Stimulated activated CD8-positive, alpha-beta memory T cell treated with anti-CD3 and anti-CD28 coated beads, Interleukin-2, amount 100 ng/mL, for 1 hour (primary cell): ENCODE measurements around the gene PKHD1.

Experiments
- DNase-seq, 2 donors: peaks; one replicate each; pipeline ENCODE4 v3.0.0-alpha.2; 2020; ENCODE audit warnings: low read depth in 2 of 2

PKHD1 gene

GRCh38 chr6:51704932-51705540 lies 382.4 kb downstream of the PKHD1 start:
- DNase-seq: no peak

GRCh38 chr6:51702851-51703250 lies 384.6 kb downstream of the PKHD1 start:
- DNase-seq: no peak

- no peak for DNase-seq
Observed at GRCh38 chr6:51684603-51685002, 402.8 kb downstream of the PKHD1 start.

- DNase-seq: no peak
Observed at GRCh38 chr6:51684038-51684437, 403.4 kb downstream of the PKHD1 start.

GRCh38 chr6:51678905-51679620 lies 408.4 kb downstream of the PKHD1 start:
- no peak for DNase-seq

- no peak for DNase-seq
Observed at GRCh38 chr6:51678274-51678673, 409.1 kb downstream of the PKHD1 start.

GRCh38 chr6:51675922-51676275 lies 411.5 kb downstream of the PKHD1 start:
- no peak for DNase-seq

GRCh38 chr6:51675020-51675921 lies 412.1 kb downstream of the PKHD1 start:
- no peak for DNase-seq

GRCh38 chr6:51663525-51663924 lies 423.9 kb downstream of the PKHD1 start:
- DNase-seq: no peak

- DNase-seq: no peak
Observed at GRCh38 chr6:51660767-51661166, 426.6 kb downstream of the PKHD1 start.

- DNase-seq: no peak
Observed at GRCh38 chr6:51657491-51657890, 429.9 kb downstream of the PKHD1 start.

- no peak for DNase-seq
Observed at GRCh38 chr6:51655517-51655916, 431.9 kb downstream of the PKHD1 start.

- no peak for DNase-seq
Observed at GRCh38 chr6:51654647-51655046, 432.8 kb downstream of the PKHD1 start.

GRCh38 chr6:51651132-51651817 lies 436.1 kb downstream of the PKHD1 start:
- no peak for DNase-seq

GRCh38 chr6:51648774-51649173 lies 438.6 kb downstream of the PKHD1 start:
- no peak for DNase-seq

- DNase-seq: no peak
Observed at GRCh38 chr6:51648236-51648635, 439.2 kb downstream of the PKHD1 start.

GRCh38 chr6:51644426-51644825 lies 443.0 kb downstream of the PKHD1 start:
- no peak for DNase-seq

- no peak for DNase-seq
Observed at GRCh38 chr6:51640021-51640420, 447.4 kb downstream of the PKHD1 start.

GRCh38 chr6:51633424-51633823 lies 454.0 kb downstream of the PKHD1 start:
- no peak for DNase-seq

- no peak for DNase-seq
Observed at GRCh38 chr6:51630011-51630410, 457.4 kb downstream of the PKHD1 start.

- DNase-seq: no peak
Observed at GRCh38 chr6:51626391-51626790, 461.0 kb downstream of the PKHD1 start.

- no peak for DNase-seq
Observed at GRCh38 chr6:51625566-51625965, 461.8 kb downstream of the PKHD1 start.
